WTC11 (cell line): ENCODE data around the gene OAF.

ENCODE experiments used
- JUN ChIP-seq: sonication (generic); formaldehyde crosslinking; IDR thresholded peaks from 2 replicates; pipeline ENCODE4 v1.8.0; 2023; ENCODE audit warnings: mild to moderate bottlenecking, missing genetic modification reagents
- NFE2L1 ChIP-seq: sonication (generic); formaldehyde crosslinking; IDR thresholded peaks from 2 replicates; pipeline ENCODE4 v1.8.1; 2023; ENCODE audit warnings: missing genetic modification reagents
- NR1H2 ChIP-seq: sonication (generic); formaldehyde crosslinking; IDR thresholded peaks from 2 replicates; pipeline ENCODE4 v1.9.0; 2021; ENCODE audit warnings: mild to moderate bottlenecking, moderate library complexity, missing genetic modification reagents
- NR2C2 ChIP-seq: sonication (generic); formaldehyde crosslinking; IDR thresholded peaks from 2 replicates; pipeline ENCODE4 v1.8.0; 2022; ENCODE audit warnings: mild to moderate bottlenecking, missing genetic modification reagents
- TCF7 ChIP-seq: sonication (generic); formaldehyde crosslinking; IDR thresholded peaks from 2 replicates; pipeline ENCODE4 v1.8.0; 2022; ENCODE audit warnings: mild to moderate bottlenecking, low read depth, missing genetic modification reagents, moderate library complexity
- ZNF416 ChIP-seq: fragments of 250-450 bp; sonication (Bioruptor Pico); IDR thresholded peaks from 2 replicates; pipeline ENCODE4 v1.9.0; 2021; ENCODE audit warnings: mild to moderate bottlenecking, inconsistent platforms
- TF ChIP-seq, protein P1 (sequence below): fragments of 200-600 bp; IDR thresholded peaks from 2 replicates; pipeline ENCODE4 v1.8.0; 2022; ENCODE audit warnings: antibody characterized with exemption
- TF ChIP-seq, protein P2 (sequence below): sonication (generic); formaldehyde crosslinking; IDR thresholded peaks from 2 replicates; pipeline ENCODE4 v1.8.0; 2022; ENCODE audit warnings: mild to moderate bottlenecking, missing genetic modification reagents

DNA sequence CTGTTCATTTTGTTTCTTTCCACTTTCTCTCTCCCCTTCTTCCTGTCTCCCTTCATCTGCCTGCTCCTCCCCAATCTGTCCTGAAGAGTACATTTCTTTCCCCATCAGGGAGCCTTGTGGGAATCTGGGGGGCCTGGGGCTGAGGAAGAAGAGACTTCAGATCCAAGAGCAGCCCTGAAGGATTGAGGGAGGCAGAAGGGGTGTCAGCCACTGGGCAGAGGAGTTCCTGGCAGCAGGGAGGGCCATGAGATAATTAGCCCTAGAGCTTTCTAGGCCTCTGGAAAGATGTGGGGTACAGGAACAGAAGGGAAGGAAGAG, 24.4 kb upstream of the OAF start:
- no peak for TF ChIP-seq NR2C2
- TF ChIP-seq, protein P1, sequence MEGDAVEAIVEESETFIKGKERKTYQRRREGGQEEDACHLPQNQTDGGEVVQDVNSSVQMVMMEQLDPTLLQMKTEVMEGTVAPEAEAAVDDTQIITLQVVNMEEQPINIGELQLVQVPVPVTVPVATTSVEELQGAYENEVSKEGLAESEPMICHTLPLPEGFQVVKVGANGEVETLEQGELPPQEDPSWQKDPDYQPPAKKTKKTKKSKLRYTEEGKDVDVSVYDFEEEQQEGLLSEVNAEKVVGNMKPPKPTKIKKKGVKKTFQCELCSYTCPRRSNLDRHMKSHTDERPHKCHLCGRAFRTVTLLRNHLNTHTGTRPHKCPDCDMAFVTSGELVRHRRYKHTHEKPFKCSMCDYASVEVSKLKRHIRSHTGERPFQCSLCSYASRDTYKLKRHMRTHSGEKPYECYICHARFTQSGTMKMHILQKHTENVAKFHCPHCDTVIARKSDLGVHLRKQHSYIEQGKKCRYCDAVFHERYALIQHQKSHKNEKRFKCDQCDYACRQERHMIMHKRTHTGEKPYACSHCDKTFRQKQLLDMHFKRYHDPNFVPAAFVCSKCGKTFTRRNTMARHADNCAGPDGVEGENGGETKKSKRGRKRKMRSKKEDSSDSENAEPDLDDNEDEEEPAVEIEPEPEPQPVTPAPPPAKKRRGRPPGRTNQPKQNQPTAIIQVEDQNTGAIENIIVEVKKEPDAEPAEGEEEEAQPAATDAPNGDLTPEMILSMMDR, result no peak
- TF ChIP-seq JUN (CRISPR knock-in tag), result no peak
- TF ChIP-seq TCF7 (CRISPR knock-in tag), result no peak
- no peak for TF ChIP-seq NR1H2 (CRISPR knock-in tag)
- TF ChIP-seq, protein P2, sequence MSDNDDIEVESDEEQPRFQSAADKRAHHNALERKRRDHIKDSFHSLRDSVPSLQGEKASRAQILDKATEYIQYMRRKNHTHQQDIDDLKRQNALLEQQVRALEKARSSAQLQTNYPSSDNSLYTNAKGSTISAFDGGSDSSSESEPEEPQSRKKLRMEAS (CRISPR knock-in tag), result no peak
- TF ChIP-seq ZNF416 (CRISPR knock-in tag), result no peak
- no peak for TF ChIP-seq NFE2L1 (CRISPR knock-in tag)
